Measurements from ENCODE around the gene IL18RAP.

IL18RAP gene

GRCh38 chr2:102480285-102481195, 57.6 kb downstream of the IL18RAP start:
- Histone ChIP-seq H3K9me3 (ENCODE audit: low read length) (no peaks in the 10 kb centered on the region), H3K36me3 (ENCODE audit: insufficient read depth, low read length) (no peaks in the 10 kb centered on the region), H3K27me3 (ENCODE audit: insufficient read depth, low read length) (no peaks in the 10 kb centered on the region), H2AFZ (ENCODE audit: low read depth, low read length) (no peak overlapping the region), H3K4me1 (ENCODE audit: insufficient read depth, low read length) (no peaks in the 10 kb centered on the region), H3K4me3 (ENCODE audit: low read length) (no peak overlapping the region)

DNA sequence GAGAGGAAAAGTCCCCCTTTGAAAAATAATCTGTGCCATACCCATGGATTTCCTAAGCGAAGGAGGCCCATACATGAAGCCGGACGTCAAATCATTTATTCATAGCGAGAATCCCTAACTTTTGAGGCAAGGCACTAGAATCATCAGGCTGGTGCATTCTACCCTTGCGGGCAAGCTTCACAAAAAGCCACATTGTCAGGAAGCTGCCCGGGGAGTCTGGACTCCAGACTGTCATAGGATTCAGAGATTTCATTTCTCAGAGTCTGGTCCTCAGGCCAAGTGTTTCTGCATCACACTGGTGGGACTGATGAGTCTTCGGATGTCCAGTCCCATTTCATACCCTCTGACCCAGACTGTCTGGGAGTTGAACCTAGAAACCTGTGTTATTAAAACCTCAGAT, 59.0 kb downstream of the IL18RAP start:
- Histone ChIP-seq H2AFZ (ENCODE audit: low read depth, low read length) (no peak overlapping the region), H3K36me3 (ENCODE audit: insufficient read depth, low read length) (no peaks in the 10 kb centered on the region), H3K4me3 (ENCODE audit: low read length) (no peak overlapping the region), H3K27me3 (ENCODE audit: insufficient read depth, low read length) (no peaks in the 10 kb centered on the region), H3K4me1 (ENCODE audit: insufficient read depth, low read length) (no peaks in the 10 kb centered on the region), H3K9me3 (ENCODE audit: low read length) (no peaks in the 10 kb centered on the region)

- no peaks in the 10 kb centered on the region for H3K27me3 ChIP-seq (ENCODE audit: insufficient read depth, low read length)
- no peak overlapping the region for H3K4me3 ChIP-seq (ENCODE audit: low read length)
- H2AFZ ChIP-seq (ENCODE audit: low read depth, low read length) = no peak overlapping the region
- H3K9me3 ChIP-seq (ENCODE audit: low read length) = no peaks in the 10 kb centered on the region
- no peaks in the 10 kb centered on the region for H3K4me1 ChIP-seq (ENCODE audit: insufficient read depth, low read length)
- no peaks in the 10 kb centered on the region for H3K36me3 ChIP-seq (ENCODE audit: insufficient read depth, low read length)
Measured at GRCh38 chr2:102483086-102483485, 60.1 kb downstream of the IL18RAP start.

- Histone ChIP-seq H2AFZ (ENCODE audit: low read depth, low read length) (no peak overlapping the region), H3K36me3 (ENCODE audit: insufficient read depth, low read length) (no peaks in the 10 kb centered on the region), H3K4me3 (ENCODE audit: low read length) (no peak overlapping the region), H3K27me3 (ENCODE audit: insufficient read depth, low read length) (no peaks in the 10 kb centered on the region), H3K4me1 (ENCODE audit: insufficient read depth, low read length) (no peaks in the 10 kb centered on the region), H3K9me3 (ENCODE audit: low read length) (no peaks in the 10 kb centered on the region)
Measured at GRCh38 chr2:102484310-102485061, 61.5 kb downstream of the IL18RAP start.

GRCh38 chr2:102485147-102485785, 62.3 kb downstream of the IL18RAP start:
- Histone ChIP-seq H2AFZ (ENCODE audit: low read depth, low read length) (no peak overlapping the region), H3K36me3 (ENCODE audit: insufficient read depth, low read length) (no peaks in the 10 kb centered on the region), H3K27me3 (ENCODE audit: insufficient read depth, low read length) (no peaks in the 10 kb centered on the region), H3K9me3 (ENCODE audit: low read length) (no peaks in the 10 kb centered on the region), H3K4me1 (ENCODE audit: insufficient read depth, low read length) (no peaks in the 10 kb centered on the region), H3K4me3 (ENCODE audit: low read length) (no peak overlapping the region)

GRCh38 chr2:102486941-102487702, 64.2 kb downstream of the IL18RAP start:
- H3K27me3 ChIP-seq (ENCODE audit: insufficient read depth, low read length) = no peaks in the 10 kb centered on the region
- H3K36me3 ChIP-seq (ENCODE audit: insufficient read depth, low read length) = no peaks in the 10 kb centered on the region
- no peaks in the 10 kb centered on the region for H3K4me1 ChIP-seq (ENCODE audit: insufficient read depth, low read length)
- H3K9me3 ChIP-seq (ENCODE audit: low read length) = no peaks in the 10 kb centered on the region
- no peak overlapping the region for H2AFZ ChIP-seq (ENCODE audit: low read depth, low read length)
- H3K4me3 ChIP-seq (ENCODE audit: low read length) = no peak overlapping the region

- Histone ChIP-seq H2AFZ (ENCODE audit: low read depth, low read length) (no peak overlapping the region), H3K9me3 (ENCODE audit: low read length) (no peaks in the 10 kb centered on the region), H3K36me3 (ENCODE audit: insufficient read depth, low read length) (no peaks in the 10 kb centered on the region), H3K4me3 (ENCODE audit: low read length) (no peak overlapping the region), H3K4me1 (ENCODE audit: insufficient read depth, low read length) (no peaks in the 10 kb centered on the region), H3K27me3 (ENCODE audit: insufficient read depth, low read length) (no peaks in the 10 kb centered on the region)
Measured at GRCh38 chr2:102487761-102488462, 65.0 kb downstream of the IL18RAP start.

DNA sequence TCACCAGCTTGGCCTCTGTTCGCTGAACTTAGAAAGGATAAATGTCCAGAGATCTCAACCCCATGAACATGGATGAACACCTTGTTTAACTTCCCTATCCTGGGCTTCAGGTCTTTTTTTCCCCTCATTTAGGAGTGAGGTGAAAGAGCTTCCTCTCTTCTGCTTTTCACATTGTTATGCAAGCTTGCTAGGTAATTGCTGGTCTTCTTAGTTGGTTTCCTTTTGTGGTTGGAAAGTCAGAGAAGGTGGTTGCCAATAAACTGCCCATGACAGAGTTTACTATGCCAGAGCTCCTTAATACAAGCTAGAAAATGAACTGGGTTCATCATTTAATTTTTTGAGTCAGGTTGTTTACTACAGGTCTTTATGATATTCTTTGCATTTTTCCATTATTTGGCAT, 66.7 kb downstream of the IL18RAP start:
- no peaks in the 10 kb centered on the region for H3K4me1 ChIP-seq (ENCODE audit: insufficient read depth, low read length)
- H3K36me3 ChIP-seq (ENCODE audit: insufficient read depth, low read length) = no peaks in the 10 kb centered on the region
- no peak overlapping the region for H3K4me3 ChIP-seq (ENCODE audit: low read length)
- no peak overlapping the region for H2AFZ ChIP-seq (ENCODE audit: low read depth, low read length)
- no peaks in the 10 kb centered on the region for H3K9me3 ChIP-seq (ENCODE audit: low read length)
- H3K27me3 ChIP-seq (ENCODE audit: insufficient read depth, low read length) = no peaks in the 10 kb centered on the region

- Histone ChIP-seq H3K4me1 (ENCODE audit: insufficient read depth, low read length) (no peaks in the 10 kb centered on the region), H2AFZ (ENCODE audit: low read depth, low read length) (no peak overlapping the region), H3K9me3 (ENCODE audit: low read length) (no peaks in the 10 kb centered on the region), H3K27me3 (ENCODE audit: insufficient read depth, low read length) (no peaks in the 10 kb centered on the region), H3K4me3 (ENCODE audit: low read length) (no peak overlapping the region), H3K36me3 (ENCODE audit: insufficient read depth, low read length) (no peaks in the 10 kb centered on the region)
Measured at GRCh38 chr2:102492006-102492405, 69.0 kb downstream of the IL18RAP start.

DNA sequence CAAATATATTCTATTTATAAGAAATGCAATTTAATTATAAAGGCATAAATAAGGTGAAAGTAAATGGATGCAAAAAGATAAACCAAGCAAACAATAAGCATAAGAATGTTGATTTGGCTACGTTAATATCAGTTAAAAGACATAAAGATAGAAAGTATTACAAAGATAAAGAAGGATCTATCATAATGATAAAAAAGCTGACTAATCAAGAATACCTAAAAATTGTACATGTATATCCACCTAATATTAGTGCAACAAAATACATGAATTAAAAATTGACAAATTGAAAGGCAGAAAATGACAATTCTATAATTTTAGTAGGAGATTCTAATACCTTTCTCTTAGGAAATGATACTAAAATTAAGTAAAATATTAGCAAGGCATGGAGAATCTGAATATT, 71.6 kb downstream of the IL18RAP start:
- H3K36me3 ChIP-seq (ENCODE audit: insufficient read depth, low read length) = no peaks in the 10 kb centered on the region
- H3K27me3 ChIP-seq (ENCODE audit: insufficient read depth, low read length) = no peaks in the 10 kb centered on the region
- H3K4me1 ChIP-seq (ENCODE audit: insufficient read depth, low read length) = no peaks in the 10 kb centered on the region
- no peak overlapping the region for H3K4me3 ChIP-seq (ENCODE audit: low read length)
- no peaks in the 10 kb centered on the region for H3K9me3 ChIP-seq (ENCODE audit: low read length)
- no peak overlapping the region for H2AFZ ChIP-seq (ENCODE audit: low read depth, low read length)

- H3K4me1 ChIP-seq (ENCODE audit: insufficient read depth, low read length) = no peaks in the 10 kb centered on the region
- no peaks in the 10 kb centered on the region for H3K36me3 ChIP-seq (ENCODE audit: insufficient read depth, low read length)
- no peak overlapping the region for H3K4me3 ChIP-seq (ENCODE audit: low read length)
- no peak overlapping the region for H2AFZ ChIP-seq (ENCODE audit: low read depth, low read length)
- H3K27me3 ChIP-seq (ENCODE audit: insufficient read depth, low read length) = no peaks in the 10 kb centered on the region
- no peaks in the 10 kb centered on the region for H3K9me3 ChIP-seq (ENCODE audit: low read length)
Measured at GRCh38 chr2:102498414-102498813, 75.5 kb downstream of the IL18RAP start.

DNA sequence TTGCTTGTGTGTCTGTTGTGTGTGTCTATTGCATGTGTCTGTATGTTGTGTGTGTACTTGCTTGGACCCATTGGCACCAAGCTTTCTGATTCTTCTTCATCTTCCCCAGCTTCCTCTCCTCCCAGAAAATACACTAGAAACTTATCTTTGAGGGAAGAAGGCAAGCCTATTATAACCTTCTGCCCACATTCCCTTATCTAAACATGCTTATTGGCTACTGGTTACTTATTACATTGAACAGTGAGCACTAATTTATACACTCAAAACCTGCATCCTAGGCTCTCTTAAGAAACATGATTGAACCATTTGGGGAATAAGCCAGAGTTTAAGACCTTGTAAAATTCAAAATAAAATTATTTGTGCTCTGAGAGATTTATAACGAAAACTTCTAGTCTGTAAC, 76.6 kb downstream of the IL18RAP start:
- H3K9me3 ChIP-seq (ENCODE audit: low read length) = no peaks in the 10 kb centered on the region
- H3K27me3 ChIP-seq (ENCODE audit: insufficient read depth, low read length) = no peaks in the 10 kb centered on the region
- no peaks in the 10 kb centered on the region for H3K4me1 ChIP-seq (ENCODE audit: insufficient read depth, low read length)
- no peak overlapping the region for H2AFZ ChIP-seq (ENCODE audit: low read depth, low read length)
- no peaks in the 10 kb centered on the region for H3K36me3 ChIP-seq (ENCODE audit: insufficient read depth, low read length)
- H3K4me3 ChIP-seq (ENCODE audit: low read length) = no peak overlapping the region
